HCT116 (cell line): ENCODE results near the gene CAMK2D. TPM values are rescaled to one million over a fixed set of nuclear protein-coding genes. Genes with fewer than 3 reads are reported as not detected.

Source experiments
- ATAC-seq: fragments of 200-7000 bp; cut with Tn5 transposase; 2 replicates; pipeline ENCODE4 v1.9.1; 2020; ENCODE audit warnings: mild to moderate bottlenecking, moderate library complexity
- BruUV-seq: library from RNA; stranded (reverse); fragments of 400-500 nt; replicated peaks from 2 replicates; lab custom pipeline; 2021; lab: Mats Ljungman, UMichigan
- CTCF ChIA-PET: fragments of 300-600 bp; sonication (Branson Sonifier 250); formaldehyde crosslinking; loops from one replicate; lab custom pipeline; 2021; ENCODE audit warnings: antibody characterized with exemption; lab: Charles Lee
- POLR2A ChIA-PET: fragments of 300-600, 350-600 bp; sonication (Branson Sonifier 250); formaldehyde crosslinking; loops from one replicate; lab custom pipeline; 2021; ENCODE audit warnings: antibody characterized with exemption; lab: Charles Lee
- RAD21 ChIA-PET, 2 experiments: fragments of 300-600 bp; sonication (Branson Sonifier 250); formaldehyde crosslinking; loops; one replicate each; lab custom pipeline; 2023; ENCODE audit warnings: low total read pairs in 2 of 2; ENCODE audit not compliant: uncharacterized antibody in 2 of 2, unreplicated experiment in 2 of 2, low non-redundant PET in 1 of 2; lab: Charles Lee
- DNase-seq: peaks from one replicate; pipeline ENCODE4 v3.0.0-alpha.2; 2010; ENCODE audit warnings: low read depth, low spot score
- H2AFZ ChIP-seq: fragments of 200-600 bp; shearing (Covaris generic), sonication (generic); 2 replicates; pipeline ENCODE4 v1.6.1; 2017; ENCODE audit warnings: low read depth, mixed run types, mixed read lengths, antibody characterized with exemption, low read length; ENCODE audit not compliant: poor library complexity, severe bottlenecking
- H3K27ac ChIP-seq: 2 replicates; pipeline ENCODE4 v1.5.1; 2012; ENCODE audit warnings: low read depth, low read length
- H3K27me3 ChIP-seq: fragments of 200-600 bp; sonication (generic); 2 replicates; pipeline ENCODE4 v1.6.1; 2016; ENCODE audit warnings: mixed run types, low read length, mixed read lengths; ENCODE audit not compliant: insufficient read depth
- H3K36me3 ChIP-seq, 2 experiments: fragments of 200-500 bp in 1 of 2; fragments of 200-600 bp in 1 of 2; sonication (Bioruptor generic) in 1 of 2; sonication (generic) in 1 of 2; 2 replicates each; pipeline versions ENCODE4 v1.5.1 to v1.6.1; 2014 to 2016; ENCODE audit warnings: low read length in 2 of 2, inconsistent platforms in 1 of 2, mixed read lengths in 1 of 2, mixed run types in 1 of 2; ENCODE audit not compliant: insufficient read depth in 2 of 2, control insufficient read depth in 1 of 2
- H3K4me1 ChIP-seq, 2 experiments: fragments of 200-600 bp in 1 of 2; sonication (generic) in 1 of 2; 2 replicates each; pipeline versions ENCODE4 v1.5.1 to v1.6.1; 2012 to 2017; ENCODE audit warnings: low read length in 2 of 2, inconsistent platforms in 1 of 2, mild to moderate bottlenecking in 1 of 2, mixed read lengths in 1 of 2, mixed run types in 1 of 2, moderate library complexity in 1 of 2; ENCODE audit not compliant: insufficient read depth in 2 of 2, control insufficient read depth in 1 of 2
- H3K4me2 ChIP-seq: fragments of 200-600 bp; sonication (generic); 2 replicates; pipeline ENCODE4 v1.6.1; 2017; ENCODE audit warnings: mixed run types, low read length, mixed read lengths
- H3K4me3 ChIP-seq, 2 experiments: fragments of 200-600 bp in 1 of 2; sonication (generic) in 1 of 2; replicated peaks in 1 of 2; 2 replicates each; pipeline ENCODE4 v1.5.1; 2011 to 2016; ENCODE audit warnings: low read length in 2 of 2, control low read depth in 1 of 2, low read depth in 1 of 2, mild to moderate bottlenecking in 1 of 2, mixed read lengths in 1 of 2, mixed run types in 1 of 2
- H3K79me2 ChIP-seq: fragments of 200-600 bp; sonication (generic); 2 replicates; pipeline ENCODE4 v1.6.1; 2017; ENCODE audit warnings: mild to moderate bottlenecking, mixed run types, low read length, moderate library complexity, mixed read lengths; ENCODE audit not compliant: insufficient read depth
- H3K9ac ChIP-seq: fragments of 200-600 bp; sonication (generic); 2 replicates; pipeline ENCODE4 v1.6.1; 2016; ENCODE audit warnings: low read length, mixed read lengths
- H3K9me2 ChIP-seq: fragments of 200-600 bp; sonication (generic), shearing (Covaris generic); 2 replicates; pipeline ENCODE4 v1.6.1; 2017; ENCODE audit warnings: mixed run types, mild to moderate bottlenecking, moderate library complexity; ENCODE audit not compliant: insufficient read depth
- H3K9me3 ChIP-seq, 2 experiments: fragments of 200-500 bp in 1 of 2; fragments of 200-600 bp in 1 of 2; sonication (Bioruptor generic) in 1 of 2; sonication (generic) in 1 of 2; 2 replicates each; pipeline ENCODE4 v1.6.1; 2014 to 2017; ENCODE audit warnings: low read length in 2 of 2, mixed read lengths in 2 of 2, inconsistent platforms in 1 of 2, low read depth in 1 of 2, mild to moderate bottlenecking in 1 of 2, mixed run types in 1 of 2, moderate library complexity in 1 of 2; ENCODE audit not compliant: control insufficient read depth in 1 of 2, insufficient read depth in 1 of 2
- H4K20me1 ChIP-seq: fragments of 200-600 bp; sonication (generic), shearing (Covaris generic); 2 replicates; pipeline ENCODE4 v1.6.1; 2017; ENCODE audit warnings: mixed run types, mild to moderate bottlenecking, moderate library complexity; ENCODE audit not compliant: insufficient read depth
- CBX3 ChIP-seq: IDR thresholded peaks from 2 replicates; pipeline ENCODE4 v1.6.1; 2012; ENCODE audit warnings: low read depth
- CEBPB ChIP-seq: IDR thresholded peaks from 2 replicates; pipeline ENCODE4 v1.6.1; 2012; ENCODE audit warnings: low read depth
- EGR1 ChIP-seq: IDR thresholded peaks from 2 replicates; pipeline ENCODE4 v1.6.1; 2012; ENCODE audit warnings: low read depth
- ELF1 ChIP-seq: IDR thresholded peaks from 2 replicates; pipeline ENCODE4 v1.6.1; 2012; ENCODE audit warnings: low read depth, borderline replicate concordance
- EZH2 ChIP-seq: fragments of 200-600 bp; sonication (generic); IDR thresholded peaks from 2 replicates; pipeline ENCODE4 v1.6.1; 2017; ENCODE audit warnings: antibody characterized with exemption, mixed run types
- EZH2phosphoT487 ChIP-seq: fragments of 200-600 bp; IDR thresholded peaks from 2 replicates; pipeline ENCODE4 v1.6.1; 2018; ENCODE audit warnings: antibody characterized with exemption, borderline replicate concordance
- FOSL1 ChIP-seq: IDR thresholded peaks from 2 replicates; pipeline ENCODE4 v1.6.1; 2012; ENCODE audit warnings: low read depth
- JUND ChIP-seq: IDR thresholded peaks from 2 replicates; pipeline ENCODE4 v1.6.1; 2012
- POLR2A ChIP-seq: IDR thresholded peaks from 2 replicates; pipeline ENCODE4 v1.7.0; 2011; ENCODE audit warnings: borderline replicate concordance; ENCODE audit not compliant: insufficient read depth, insufficient read length; ENCODE audit errors: extremely low read depth
- POLR2AphosphoS5 ChIP-seq: IDR thresholded peaks from 2 replicates; pipeline ENCODE4 v1.6.1; 2011; ENCODE audit warnings: mild to moderate bottlenecking, low read depth, low read length, moderate library complexity
- SIN3A ChIP-seq: IDR thresholded peaks from 2 replicates; pipeline ENCODE4 v1.6.1; 2012; ENCODE audit warnings: low read depth
- SP1 ChIP-seq: IDR thresholded peaks from 2 replicates; pipeline ENCODE4 v1.6.1; 2012; ENCODE audit warnings: low read depth
- YY1 ChIP-seq: IDR thresholded peaks from 2 replicates; pipeline ENCODE4 v1.6.1; 2011; ENCODE audit warnings: low read length, low read depth, moderate library complexity, mild to moderate bottlenecking; ENCODE audit not compliant: insufficient replicate concordance; ENCODE audit errors: extremely low read depth
- ZNF274 ChIP-seq: fragments of 200-500 bp; sonication (Bioruptor generic); IDR thresholded peaks from 2 replicates; pipeline ENCODE4 v1.6.1; 2014; ENCODE audit warnings: mild to moderate bottlenecking, low read depth, low read length, inconsistent platforms
- intact Hi-C: fragments of 100-400 bp; cut with micrococcal nuclease; formaldehyde crosslinking; loops from 2 replicates; pipeline ENCODE4 v1.10.0; 2022
- total RNA-seq: library from RNA; stranded (reverse); gene quantifications from one replicate; pipeline ENCODE4 v1.2.1, GENCODE V29; 2021; ENCODE audit not compliant: unreplicated experiment
- TF ChIP-seq, protein P1 (sequence below): IDR thresholded peaks from 2 replicates; pipeline ENCODE4 v1.6.1; 2012
- TF ChIP-seq, protein P2 (sequence below): IDR thresholded peaks from 2 replicates; pipeline ENCODE4 v1.6.1; 2012
- TF ChIP-seq, protein P3 (sequence below), 3 experiments: fragments of 200-600 bp in 1 of 3; sonication (generic) in 1 of 3; IDR thresholded peaks in 2 of 3; conservative IDR thresholded peaks in 1 of 3; 2 replicates each; pipeline ENCODE4 v1.5.1; 2012 to 2017; ENCODE audit warnings: low read depth in 2 of 3, low read length in 2 of 3, antibody characterized with exemption in 1 of 3, borderline replicate concordance in 1 of 3, control low read depth in 1 of 3, mild to moderate bottlenecking in 1 of 3, mixed read lengths in 1 of 3, mixed run types in 1 of 3, moderate library complexity in 1 of 3; ENCODE audit not compliant: insufficient read depth in 1 of 3

The CAMK2D gene
- total RNA-seq, 1 experiment from 2014 or later: 67.0 TPM

DNA sequence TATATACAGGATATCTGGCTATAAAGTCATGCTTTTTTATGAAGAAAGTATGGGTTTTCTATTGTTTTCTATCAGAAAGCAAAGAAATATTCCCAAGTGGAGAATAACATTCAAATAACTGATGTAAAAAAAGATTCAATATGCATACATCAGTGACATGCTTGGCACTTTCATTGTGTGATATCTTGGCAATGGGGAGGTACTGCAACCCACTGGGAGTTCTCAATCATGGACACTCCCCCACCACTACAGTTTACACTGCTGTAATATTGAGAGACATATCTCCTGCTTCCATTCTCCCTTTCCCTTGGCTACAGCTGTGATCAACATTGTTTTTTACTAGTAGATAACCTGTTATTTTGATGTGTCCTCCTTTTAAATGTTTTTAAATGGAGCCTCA lies 257.8 kb downstream of the CAMK2D start:
- BruUV-seq: no TSS peak
- Histone ChIP-seq H3K36me3 (no peaks in the 10 kb centered on the region), H3K9ac (no peak overlapping the region), H3K9me2 (no peaks in the 10 kb centered on the region), H2AFZ (no peak overlapping the region), H3K4me2 (no peak overlapping the region), H3K79me2 (no peaks in the 10 kb centered on the region), H3K4me1 (no peaks in the 10 kb centered on the region), H3K9me3 (no peaks in the 10 kb centered on the region), H3K27ac (no peak overlapping the region), H3K27me3 (no peaks in the 10 kb centered on the region), H3K4me3 (no peak overlapping the region), H4K20me1 (no peaks in the 10 kb centered on the region)
- RAD21 ChIA-PET: no interaction called here
- intact Hi-C loops: no loop called here
- TF ChIP-seq POLR2AphosphoS5 (no peak), EGR1 (no peak), SIN3A (no peak), EZH2 (no peak), EZH2phosphoT487 (no peak), ZNF274 (no peak), YY1 (no peak), POLR2A (no peak), SP1 (no peak), FOSL1 (no peak), JUND (no peak), ELF1 (no peak), CEBPB (no peak), CBX3 (no peak)
- TF ChIP-seq, protein P1, sequence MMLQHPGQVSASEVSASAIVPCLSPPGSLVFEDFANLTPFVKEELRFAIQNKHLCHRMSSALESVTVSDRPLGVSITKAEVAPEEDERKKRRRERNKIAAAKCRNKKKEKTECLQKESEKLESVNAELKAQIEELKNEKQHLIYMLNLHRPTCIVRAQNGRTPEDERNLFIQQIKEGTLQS: no peak
- TF ChIP-seq, protein P2, sequence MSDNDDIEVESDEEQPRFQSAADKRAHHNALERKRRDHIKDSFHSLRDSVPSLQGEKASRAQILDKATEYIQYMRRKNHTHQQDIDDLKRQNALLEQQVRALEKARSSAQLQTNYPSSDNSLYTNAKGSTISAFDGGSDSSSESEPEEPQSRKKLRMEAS: no peak
- TF ChIP-seq, protein P3, sequence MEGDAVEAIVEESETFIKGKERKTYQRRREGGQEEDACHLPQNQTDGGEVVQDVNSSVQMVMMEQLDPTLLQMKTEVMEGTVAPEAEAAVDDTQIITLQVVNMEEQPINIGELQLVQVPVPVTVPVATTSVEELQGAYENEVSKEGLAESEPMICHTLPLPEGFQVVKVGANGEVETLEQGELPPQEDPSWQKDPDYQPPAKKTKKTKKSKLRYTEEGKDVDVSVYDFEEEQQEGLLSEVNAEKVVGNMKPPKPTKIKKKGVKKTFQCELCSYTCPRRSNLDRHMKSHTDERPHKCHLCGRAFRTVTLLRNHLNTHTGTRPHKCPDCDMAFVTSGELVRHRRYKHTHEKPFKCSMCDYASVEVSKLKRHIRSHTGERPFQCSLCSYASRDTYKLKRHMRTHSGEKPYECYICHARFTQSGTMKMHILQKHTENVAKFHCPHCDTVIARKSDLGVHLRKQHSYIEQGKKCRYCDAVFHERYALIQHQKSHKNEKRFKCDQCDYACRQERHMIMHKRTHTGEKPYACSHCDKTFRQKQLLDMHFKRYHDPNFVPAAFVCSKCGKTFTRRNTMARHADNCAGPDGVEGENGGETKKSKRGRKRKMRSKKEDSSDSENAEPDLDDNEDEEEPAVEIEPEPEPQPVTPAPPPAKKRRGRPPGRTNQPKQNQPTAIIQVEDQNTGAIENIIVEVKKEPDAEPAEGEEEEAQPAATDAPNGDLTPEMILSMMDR (IDR thresholded peaks at IDR 0.05 in 2 of 3, conservative IDR thresholded peaks at IDR 0.05 in 1 of 3; ENCODE audit: borderline replicate concordance in 1 of 3, insufficient read depth in 1 of 3, low read depth in 2 of 3, low read length in 2 of 3): no peak
- POLR2A ChIA-PET: no interaction called here
- CTCF ChIA-PET: no interaction called here
- no peak for ATAC-seq
- no peak for DNase-seq
